ENCODE measurements around the gene ESF1.

Gene ESF1

GRCh38 chr20:13678944-13679343, 105.8 kb downstream of the ESF1 start:
- Histone ChIP-seq H3K27me3 (ENCODE audit: control insufficient read depth, insufficient read depth, low read length) (no peaks in the 10 kb centered on the region), H2AFZ (peak overlapping the region; percentile 40), H3K4me1 (peaks cover 10% of the 10 kb centered on the region), H3K27ac (peak overlapping the region; percentile 12), H3K4me2 (ENCODE audit: low read length) (no peak overlapping the region), H3K79me2 (no peaks in the 10 kb centered on the region), H3K9me3 (ENCODE audit: control insufficient read depth, low read length) (no peaks in the 10 kb centered on the region), H3K36me3 (ENCODE audit: control insufficient read depth, insufficient read depth, low read length) (no peaks in the 10 kb centered on the region), H3K4me3 (ENCODE audit: low read depth, low read length) (no peak overlapping the region), H3K9ac (no peak overlapping the region)
- no peak for TF ChIP-seq CTCF (IDR thresholded peaks at IDR 0.05)

DNA sequence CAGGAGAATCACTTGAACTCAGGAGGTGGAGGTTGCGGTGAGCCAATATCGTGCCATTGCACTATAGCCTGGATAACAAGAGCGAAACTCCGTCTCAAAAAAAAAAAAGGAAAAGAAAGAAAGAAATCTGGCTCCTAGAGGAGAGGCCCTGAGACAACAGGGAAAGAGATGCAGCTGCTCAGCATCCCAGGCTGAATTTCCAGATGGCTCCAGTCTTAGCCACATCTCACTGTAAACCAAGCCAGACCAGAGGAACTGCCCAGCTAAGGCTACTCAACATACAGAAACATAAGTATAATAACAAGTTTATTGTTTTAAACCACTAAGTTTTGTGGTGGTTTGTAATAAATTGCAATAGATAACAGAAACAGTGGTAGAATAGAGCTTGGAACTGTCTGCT, 107.5 kb downstream of the ESF1 start:
- Histone ChIP-seq H3K27me3 (ENCODE audit: control insufficient read depth, insufficient read depth, low read length) (no peaks in the 10 kb centered on the region), H3K4me1 (peaks cover 10% of the 10 kb centered on the region), H3K36me3 (ENCODE audit: control insufficient read depth, insufficient read depth, low read length) (no peaks in the 10 kb centered on the region), H3K4me2 (ENCODE audit: low read length) (no peak overlapping the region), H2AFZ (no peak overlapping the region), H3K4me3 (ENCODE audit: low read depth, low read length) (no peak overlapping the region), H3K79me2 (no peaks in the 10 kb centered on the region), H3K9me3 (ENCODE audit: control insufficient read depth, low read length) (no peaks in the 10 kb centered on the region), H3K27ac (no peak overlapping the region), H3K9ac (no peak overlapping the region)
- TF ChIP-seq CTCF (IDR thresholded peaks at IDR 0.05): no peak

GRCh38 chr20:13676682-13677081, 108.0 kb downstream of the ESF1 start:
- Histone ChIP-seq H3K79me2 (no peaks in the 10 kb centered on the region), H3K4me3 (ENCODE audit: low read depth, low read length) (no peak overlapping the region), H3K9ac (no peak overlapping the region), H3K27me3 (ENCODE audit: control insufficient read depth, insufficient read depth, low read length) (no peaks in the 10 kb centered on the region), H3K36me3 (ENCODE audit: control insufficient read depth, insufficient read depth, low read length) (no peaks in the 10 kb centered on the region), H3K9me3 (ENCODE audit: control insufficient read depth, low read length) (no peaks in the 10 kb centered on the region), H3K4me1 (peaks cover 10% of the 10 kb centered on the region), H2AFZ (no peak overlapping the region), H3K27ac (no peak overlapping the region), H3K4me2 (ENCODE audit: low read length) (no peak overlapping the region)
- TF ChIP-seq CTCF (IDR thresholded peaks at IDR 0.05): no peak

GRCh38 chr20:13672690-13673089, 112.0 kb downstream of the ESF1 start:
- no peaks in the 10 kb centered on the region for H3K9me3 ChIP-seq (ENCODE audit: control insufficient read depth, low read length)
- no peak overlapping the region for H3K27ac ChIP-seq
- H3K27me3 ChIP-seq (ENCODE audit: control insufficient read depth, insufficient read depth, low read length): no peaks in the 10 kb centered on the region
- H2AFZ ChIP-seq: no peak overlapping the region
- no peaks in the 10 kb centered on the region for H3K79me2 ChIP-seq
- no peak for TF ChIP-seq CTCF (IDR thresholded peaks at IDR 0.05)
- H3K4me1 ChIP-seq: no peaks in the 10 kb centered on the region
- H3K4me3 ChIP-seq (ENCODE audit: low read depth, low read length): no peak overlapping the region
- no peaks in the 10 kb centered on the region for H3K36me3 ChIP-seq (ENCODE audit: control insufficient read depth, insufficient read depth, low read length)
- H3K4me2 ChIP-seq (ENCODE audit: low read length): no peak overlapping the region
- no peak overlapping the region for H3K9ac ChIP-seq

GRCh38 chr20:13671916-13672378, 112.8 kb downstream of the ESF1 start:
- H3K79me2 ChIP-seq: no peaks in the 10 kb centered on the region
- H3K4me2 ChIP-seq (ENCODE audit: low read length): no peak overlapping the region
- H3K27ac ChIP-seq: no peak overlapping the region
- no peaks in the 10 kb centered on the region for H3K27me3 ChIP-seq (ENCODE audit: control insufficient read depth, insufficient read depth, low read length)
- H3K4me1 ChIP-seq: no peaks in the 10 kb centered on the region
- TF ChIP-seq CTCF (IDR thresholded peaks at IDR 0.05): no peak
- H3K9ac ChIP-seq: no peak overlapping the region
- H3K9me3 ChIP-seq (ENCODE audit: control insufficient read depth, low read length): no peaks in the 10 kb centered on the region
- no peak overlapping the region for H3K4me3 ChIP-seq (ENCODE audit: low read depth, low read length)
- no peaks in the 10 kb centered on the region for H3K36me3 ChIP-seq (ENCODE audit: control insufficient read depth, insufficient read depth, low read length)
- H2AFZ ChIP-seq: no peak overlapping the region
